ENCODE data around the gene ARHGAP1.

GRCh38 chr11:46705070-46705688 lies 4.8 kb upstream of the ARHGAP1 start:
- no peak for TF ChIP-seq CTCF (IDR thresholded peaks at IDR 0.05)
- no peak for TF ChIP-seq POLR2A (IDR thresholded peaks at IDR 0.05)
